Measurements from ENCODE around the gene CTNNA3. TPM values are rescaled to one million over a fixed set of nuclear protein-coding genes. Genes with fewer than 3 reads are reported as not detected.
A peak's percentile ranks its signal among the peaks of the same experiment; 100 is the strongest.

Gene CTNNA3
- total RNA-seq, 4 donors from 2014 or later: 0.04 to 0.19 (median 0.11) TPM

GRCh38 chr10:66466622-66467021 lies 1229.4 kb downstream of the CTNNA3 start:
- TF ChIP-seq CTCF (IDR thresholded peaks at IDR 0.05) (no peak), POLR2A (IDR thresholded peaks at IDR 0.05) (no peak)
- intact Hi-C loops (cut with DNase I; ENCODE audit: low total_unique reads): no loop called here
- DNase-seq (ENCODE audit: low spot score in 2 of 2): no peak
- no peak overlapping the region for H3K4me3 ChIP-seq (ENCODE audit: low read depth, poor library complexity, severe bottlenecking)

GRCh38 chr10:66463611-66464010 lies 1232.4 kb downstream of the CTNNA3 start:
- TF ChIP-seq CTCF (IDR thresholded peaks at IDR 0.05) (no peak), POLR2A (IDR thresholded peaks at IDR 0.05) (no peak)
- intact Hi-C loops (cut with DNase I; ENCODE audit: low total_unique reads): no loop called here
- no peak overlapping the region for H3K4me3 ChIP-seq (ENCODE audit: low read depth, poor library complexity, severe bottlenecking)
- WGBS, 2 donors: 53 to 59% methylated on average over 3 of the region's 3 CpGs
- DNase-seq (ENCODE audit: low spot score in 2 of 2): no peak

GRCh38 chr10:66457629-66458028 lies 1238.4 kb downstream of the CTNNA3 start:
- TF ChIP-seq POLR2A (IDR thresholded peaks at IDR 0.05) (no peak), CTCF (IDR thresholded peaks at IDR 0.05) (no peak)
- intact Hi-C loops (cut with DNase I; ENCODE audit: low total_unique reads): no loop called here
- DNase-seq (ENCODE audit: low spot score in 2 of 2): no peak

GRCh38 chr10:66455304-66455703 lies 1240.7 kb downstream of the CTNNA3 start:
- H3K4me3 ChIP-seq (ENCODE audit: low read depth, poor library complexity, severe bottlenecking): no peak overlapping the region
- TF ChIP-seq CTCF (IDR thresholded peaks at IDR 0.05) (no peak), POLR2A (IDR thresholded peaks at IDR 0.05) (no peak)
- no peak for DNase-seq (ENCODE audit: low spot score in 2 of 2)
- intact Hi-C loops (cut with DNase I; ENCODE audit: low total_unique reads): no loop called here
- WGBS, 2 donors: 57 to 63% methylated on average over 2 of the region's 2 CpGs

More at GRCh38 chr10:66457629-66458028, 1238.4 kb downstream of the CTNNA3 start:
- no peak overlapping the region for H3K4me3 ChIP-seq (ENCODE audit: low read depth, poor library complexity, severe bottlenecking)
- 89 to 90% methylated on average over 1 of the region's 1 CpG for WGBS, 2 donors

GRCh38 chr10:66440568-66440967 lies 1255.4 kb downstream of the CTNNA3 start:
- TF ChIP-seq CTCF (IDR thresholded peaks at IDR 0.05) (no peak), POLR2A (IDR thresholded peaks at IDR 0.05) (no peak)
- WGBS, 2 donors: 69 to 72% methylated on average over 1 of the region's 1 CpG
- H3K4me3 ChIP-seq (ENCODE audit: low read depth, poor library complexity, severe bottlenecking): no peak overlapping the region
- DNase-seq (ENCODE audit: low spot score in 2 of 2): no peak
- intact Hi-C loops (cut with DNase I; ENCODE audit: low total_unique reads): no loop called here

- WGBS, 2 donors: 80 to 100% methylated on average over 1 to 2 of the region's 2 CpGs
- peak in 1 of 2 donors; percentile 70 for DNase-seq (ENCODE audit: low spot score in 2 of 2)
- no peak overlapping the region for H3K4me3 ChIP-seq (ENCODE audit: low read depth, poor library complexity, severe bottlenecking)
- no peak for TF ChIP-seq POLR2A (IDR thresholded peaks at IDR 0.05)
- no peak for TF ChIP-seq CTCF (IDR thresholded peaks at IDR 0.05)
- intact Hi-C loops (cut with DNase I; ENCODE audit: low total_unique reads): no loop called here
These were observed 1281.1 kb downstream of the CTNNA3 start for GRCh38 chr10:66414943-66415342.

Data from lower leg skin (tissue), 4 donors.